Activated T-cell treated with anti-CD3 and anti-CD28 coated beads, Interleukin-2, amount 50 U/mL, for 1 hour (primary cell): ENCODE results near the gene MED27.

Source experiments
- DNase-seq: peaks from one replicate; pipeline ENCODE4 v3.0.0-alpha.2; 2020

Gene MED27

GRCh38 chr9:131994364-131995125, 85.1 kb downstream of the MED27 start:
- DNase-seq = no peak

- no peak for DNase-seq
These were observed 86.6 kb downstream of the MED27 start for GRCh38 chr9:131992906-131993657.

- DNase-seq = no peak
These were observed 92.4 kb downstream of the MED27 start for GRCh38 chr9:131987232-131987631.

GRCh38 chr9:131986576-131986975, 93.1 kb downstream of the MED27 start:
- DNase-seq = no peak

GRCh38 chr9:131986089-131986488, 93.6 kb downstream of the MED27 start:
- no peak for DNase-seq

GRCh38 chr9:131984564-131984963, 95.1 kb downstream of the MED27 start:
- DNase-seq = no peak

- no peak for DNase-seq
These were observed 96.9 kb downstream of the MED27 start for GRCh38 chr9:131982671-131983239.

GRCh38 chr9:131982102-131982501, 97.6 kb downstream of the MED27 start:
- DNase-seq = no peak

GRCh38 chr9:131981116-131981776, 98.4 kb downstream of the MED27 start:
- DNase-seq = no peak

- DNase-seq = no peak
These were observed 99.2 kb downstream of the MED27 start for GRCh38 chr9:131980267-131981016.

GRCh38 chr9:131977109-131977838, 102.4 kb downstream of the MED27 start:
- DNase-seq = no peak

- DNase-seq = no peak
These were observed 103.2 kb downstream of the MED27 start for GRCh38 chr9:131976157-131977108.

- no peak for DNase-seq
These were observed 106.8 kb downstream of the MED27 start for GRCh38 chr9:131972889-131973288.

- no peak for DNase-seq
These were observed 108.1 kb downstream of the MED27 start for GRCh38 chr9:131971482-131972074.

GRCh38 chr9:131969469-131969989, 110.1 kb downstream of the MED27 start:
- no peak for DNase-seq

GRCh38 chr9:131968632-131969031, 111.0 kb downstream of the MED27 start:
- no peak for DNase-seq

GRCh38 chr9:131965841-131966240, 113.8 kb downstream of the MED27 start:
- DNase-seq = no peak

GRCh38 chr9:131965103-131965502, 114.6 kb downstream of the MED27 start:
- no peak for DNase-seq

GRCh38 chr9:131963072-131964030, 116.3 kb downstream of the MED27 start:
- DNase-seq = no peak
